Stimulated activated CD4-positive, alpha-beta T cell treated with anti-CD3 and anti-CD28 coated beads, TNF-alpha, amount 100 ng/mL, for 48 hours (primary cell): ENCODE results near the gene LTC4S.

Experiments used
- DNase-seq, 3 donors: peaks; one replicate each; pipeline ENCODE4 v3.0.0-alpha.2; 2020; ENCODE audit warnings: low read depth in 3 of 3

The LTC4S gene

GRCh38 chr5:179806250-179807048, 12.7 kb downstream of the LTC4S start, which contains the start of gene MGAT4B:
MGAT4B (minus strand) TSS chr5:179806866; CDS start chr5:179806583, 283 bp downstream.
- no peak for DNase-seq

- DNase-seq, result no peak
Observed at GRCh38 chr5:179812135-179812825, 18.5 kb downstream of the LTC4S start.

GRCh38 chr5:179812997-179813607, 19.3 kb downstream of the LTC4S start:
- no peak for DNase-seq

- DNase-seq, result no peak
Observed at GRCh38 chr5:179814090-179814489, 20.3 kb downstream of the LTC4S start.

GRCh38 chr5:179815491-179816249, 21.9 kb downstream of the LTC4S start:
- no peak for DNase-seq

- no peak for DNase-seq
Observed at GRCh38 chr5:179816401-179816795, 22.6 kb downstream of the LTC4S start.

GRCh38 chr5:179816796-179817469, 23.1 kb downstream of the LTC4S start:
- no peak for DNase-seq

- no peak for DNase-seq
Observed at GRCh38 chr5:179817470-179817840, 23.7 kb downstream of the LTC4S start.

- no peak for DNase-seq
Observed at GRCh38 chr5:179817890-179818745, 24.3 kb downstream of the LTC4S start.

- peak; percentile 64 to 77 (median 68) for DNase-seq
Observed at GRCh38 chr5:179818746-179819295, 25.0 kb downstream of the LTC4S start.

GRCh38 chr5:179819296-179820126, 25.7 kb downstream of the LTC4S start:
- DNase-seq, result no peak

- DNase-seq, result no peak
Observed at GRCh38 chr5:179820127-179820482, 26.3 kb downstream of the LTC4S start.

- peak in 2 of 3 donors; percentile 64 to 80 for DNase-seq
Observed at GRCh38 chr5:179820483-179821297, 26.9 kb downstream of the LTC4S start, which contains the start of gene SQSTM1. SQSTM1 (plus strand) TSS chr5:179820905; CDS start chr5:179820937, 32 bp downstream.

- DNase-seq, result peak; percentile 67 to 83 (median 75)
Observed at GRCh38 chr5:179821298-179822058, 27.7 kb downstream of the LTC4S start.

GRCh38 chr5:179822059-179822432, 28.3 kb downstream of the LTC4S start:
- DNase-seq, result no peak

- no peak for DNase-seq
Observed at GRCh38 chr5:179822444-179822990, 28.7 kb downstream of the LTC4S start.
